IMR-90 (cell line): ENCODE measurements around the gene CD7. TPM values are rescaled to one million over a fixed set of nuclear protein-coding genes. Genes with fewer than 3 reads are reported as not detected.
A peak's percentile ranks its signal among the peaks of the same experiment; 100 is the strongest.

Source experiments
- ATAC-seq: fragments of 200-7000 bp; cut with Tn5 transposase; 2 replicates; pipeline ENCODE4 v1.9.1; 2020; ENCODE audit warnings: low read depth, mild to moderate bottlenecking, moderate library complexity
- BruUV-seq: library from RNA; stranded (reverse); fragments of 400-500 nt; replicated peaks from 2 replicates; lab custom pipeline; 2021; lab: Mats Ljungman, UMichigan
- CTCF ChIA-PET: fragments of 300-600 bp; formaldehyde crosslinking; extraction: SDS; loops from one replicate; lab custom pipeline; 2021; ENCODE audit warnings: antibody characterized with exemption; lab: Yijun Ruan, JAX
- POLR2A ChIA-PET: fragments of 300-600 bp; sonication (Branson Sonifier 250); formaldehyde crosslinking; loops from one replicate; lab custom pipeline; 2022; ENCODE audit warnings: antibody characterized with exemption; ENCODE audit not compliant: unreplicated experiment; lab: Charles Lee
- DNase-seq: peaks from one replicate; pipeline ENCODE4 v3.0.0; 2013
- H2AFZ ChIP-seq: replicated peaks from 2 replicates; pipeline ENCODE3; 2013; ENCODE audit warnings: low read length, mild to moderate bottlenecking; ENCODE audit not compliant: poor library complexity
- H2AK5ac ChIP-seq: 2 replicates; pipeline ENCODE4 v1.6.1; 2013; ENCODE audit warnings: low read depth, low read length, inconsistent platforms
- H2AK9ac ChIP-seq: replicated peaks from 2 replicates; pipeline ENCODE3; 2013; ENCODE audit warnings: mild to moderate bottlenecking, low read depth, low read length, moderate library complexity; ENCODE audit not compliant: poor library complexity
- H2BK120ac ChIP-seq: 2 replicates; pipeline ENCODE4 v1.6.1; 2013; ENCODE audit warnings: low read depth, low read length, inconsistent platforms
- H2BK15ac ChIP-seq: 3 replicates; pipeline ENCODE4 v1.6.1; 2013; ENCODE audit warnings: low read depth, low read length, inconsistent platforms
- H2BK20ac ChIP-seq: 2 replicates; pipeline ENCODE4 v1.6.1; 2013; ENCODE audit warnings: low read depth, mild to moderate bottlenecking, inconsistent platforms, low read length, moderate library complexity
- H2BK5ac ChIP-seq: 2 replicates; pipeline ENCODE4 v1.6.1; 2013; ENCODE audit warnings: mild to moderate bottlenecking, low read depth, low read length, inconsistent platforms; ENCODE audit not compliant: poor library complexity, severe bottlenecking
- H3K14ac ChIP-seq: replicated peaks from 2 replicates; pipeline ENCODE4 v1.6.1; 2013; ENCODE audit warnings: low read depth, low read length, inconsistent platforms
- H3K18ac ChIP-seq: 2 replicates; pipeline ENCODE4 v1.6.1; 2013; ENCODE audit warnings: low read depth, low read length, control low read depth
- H3K23ac ChIP-seq: 2 replicates; pipeline ENCODE4 v1.6.1; 2013; ENCODE audit warnings: low read depth, low read length, inconsistent platforms
- H3K27ac ChIP-seq: 2 replicates; pipeline ENCODE4 v1.5.1; 2013; ENCODE audit warnings: mild to moderate bottlenecking, control low read depth, low read length; ENCODE audit not compliant: insufficient read depth
- H3K27me3 ChIP-seq: 2 replicates; pipeline ENCODE4 v1.6.1; 2013; ENCODE audit warnings: low read length; ENCODE audit not compliant: control insufficient read depth, insufficient read depth
- H3K36me3 ChIP-seq: 2 replicates; pipeline ENCODE4 v1.6.1; 2013; ENCODE audit warnings: low read length, mixed read lengths; ENCODE audit not compliant: control insufficient read depth, insufficient read depth
- H3K4ac ChIP-seq: 2 replicates; pipeline ENCODE4 v1.6.1; 2013; ENCODE audit warnings: low read depth, low read length, inconsistent platforms
- H3K4me1 ChIP-seq: 2 replicates; pipeline ENCODE4 v1.6.1; 2013; ENCODE audit warnings: low read length, mixed read lengths; ENCODE audit not compliant: control insufficient read depth, insufficient read depth
- H3K4me2 ChIP-seq: 2 replicates; pipeline ENCODE4 v1.6.1; 2013; ENCODE audit warnings: low read depth, mild to moderate bottlenecking, control low read depth, low read length, moderate library complexity
- H3K4me3 ChIP-seq: 2 replicates; pipeline ENCODE4 v1.5.1; 2013; ENCODE audit warnings: low read depth, mild to moderate bottlenecking, control low read depth, low read length, moderate library complexity; ENCODE audit not compliant: insufficient read depth
- H3K56ac ChIP-seq: 2 replicates; pipeline ENCODE4 v1.6.1; 2013; ENCODE audit warnings: low read length, inconsistent platforms; ENCODE audit not compliant: insufficient read depth; ENCODE audit errors: extremely low read depth
- H3K79me1 ChIP-seq, 2 experiments: 2 replicates each; pipeline ENCODE4 v1.6.1; 2013; ENCODE audit warnings: low read length in 2 of 2, inconsistent platforms in 1 of 2, low read depth in 1 of 2
- H3K9ac ChIP-seq: 2 replicates; pipeline ENCODE4 v1.6.1; 2013; ENCODE audit warnings: low read depth, low read length, control low read depth
- H3K9me1 ChIP-seq: 2 replicates; pipeline ENCODE4 v1.6.1; 2013; ENCODE audit warnings: low read length, inconsistent platforms; ENCODE audit not compliant: insufficient read depth
- H3K9me3 ChIP-seq: 2 replicates; pipeline ENCODE4 v1.6.1; 2013; ENCODE audit warnings: low read length; ENCODE audit not compliant: control insufficient read depth, insufficient read depth
- H4K20me1 ChIP-seq: 2 replicates; pipeline ENCODE4 v1.6.1; 2013; ENCODE audit warnings: low read length, inconsistent platforms; ENCODE audit not compliant: insufficient read depth
- H4K5ac ChIP-seq: 2 replicates; pipeline ENCODE4 v1.6.1; 2013; ENCODE audit warnings: mild to moderate bottlenecking, low read depth, low read length, control low read depth
- H4K8ac ChIP-seq, 2 experiments: 2 replicates each; pipeline ENCODE4 v1.6.1; 2013; ENCODE audit warnings: low read depth in 2 of 2, low read length in 2 of 2, control low read depth in 1 of 2, inconsistent platforms in 1 of 2
- H4K91ac ChIP-seq: 2 replicates; pipeline ENCODE4 v1.6.1; 2013; ENCODE audit warnings: low read depth, low read length, inconsistent platforms; ENCODE audit not compliant: insufficient read depth
- BHLHE40 ChIP-seq: fragments of 150-350 bp; IDR thresholded peaks from 2 replicates; pipeline ENCODE4 v1.6.1; 2016; ENCODE audit warnings: mild to moderate bottlenecking, low read depth, low read length
- CEBPB ChIP-seq: IDR thresholded peaks from 2 replicates; pipeline ENCODE4 v1.6.1; 2012; ENCODE audit warnings: low read depth, low read length, improper control_type of control experiment
- CHD1 ChIP-seq: IDR thresholded peaks from 2 replicates; pipeline ENCODE4 v1.6.1; 2012; ENCODE audit warnings: low read depth, low read length, improper control_type of control experiment
- CTCF ChIP-seq: conservative IDR thresholded peaks from 2 replicates; pipeline ENCODE4 v1.5.1; 2012; ENCODE audit warnings: mild to moderate bottlenecking, low read depth, low read length, improper control_type of control experiment
- FOS ChIP-seq: fragments of 150-350 bp; IDR thresholded peaks from 2 replicates; pipeline ENCODE4 v1.6.1; 2016; ENCODE audit warnings: low read depth, low read length
- MAZ ChIP-seq: IDR thresholded peaks from 2 replicates; pipeline ENCODE4 v1.6.1; 2012; ENCODE audit warnings: low read depth, mild to moderate bottlenecking, low read length, improper control_type of control experiment, moderate library complexity, borderline replicate concordance
- POLR2A ChIP-seq: IDR thresholded peaks from 2 replicates; pipeline ENCODE4 v1.6.1; 2012; ENCODE audit warnings: mild to moderate bottlenecking, low read depth, low read length
- RCOR1 ChIP-seq: IDR thresholded peaks from 2 replicates; pipeline ENCODE4 v1.6.1; 2012; ENCODE audit warnings: mild to moderate bottlenecking, low read length, improper control_type of control experiment; ENCODE audit not compliant: insufficient replicate concordance
- USF2 ChIP-seq: fragments of 150-350 bp; IDR thresholded peaks from 2 replicates; pipeline ENCODE4 v1.6.1; 2017; ENCODE audit warnings: mild to moderate bottlenecking, antibody characterized with exemption, low read length, low read depth
- WGBS, 2 experiments: methylation state at CpG; one replicate each; pipeline versions ENCODE4 v1.1.5 to v1.1.7; 2013; ENCODE audit warnings: missing lambda C conversion rate in 2 of 2; ENCODE audit not compliant: insufficient read length in 1 of 2; ENCODE audit errors: extremely low coverage in 2 of 2; 5-methylcytosine and 5-hydroxymethylcytosine counted together
- dilution Hi-C: fragments of 300-500 bp; cut with HindIII; formaldehyde crosslinking; loops from one replicate; pipeline ENCODE4 v1.14.3; 2018; ENCODE audit warnings: low sequenced_read_pairs; ENCODE audit not compliant: unreplicated experiment
- in situ Hi-C: fragments of 300-500 bp; cut with MboI; formaldehyde crosslinking; loops from 3 replicates; pipeline ENCODE4 v1.14.3; 2019; ENCODE audit warnings: low sequenced_read_pairs, inconsistent platforms, mixed read lengths
- intact Hi-C: fragments of 100-400 bp; cut with micrococcal nuclease; formaldehyde crosslinking; loops from 2 replicates; pipeline ENCODE4 v1.10.0; 2022
- polyA plus RNA-seq, 3 experiments: library from polyadenylated mRNA; depleted of rRNA; stranded (reverse); fragments of >200 nt; gene quantifications; 2 replicates each; pipeline ENCODE4 v1.2.3, GENCODE V29; 2012; ENCODE audit warnings: low replicate concordance in 1 of 3
- total RNA-seq: library from RNA; depleted of rRNA; stranded (reverse); fragments of >200 nt; gene quantifications from 2 replicates; pipeline ENCODE4 v1.2.3, GENCODE V29; 2012

Gene CD7
- total and polyA plus RNA-seq, 2 of the 4 experiments (the other 2 are of a cell fraction) = not detected

GRCh38 chr17:82292251-82293154 lies 24.9 kb downstream of the CD7 start:
- POLR2A ChIA-PET = interaction anchor here (0.6 to 1.0 kb wide), 3 partner anchors 19 to 301 kb away, joined by 3 to 5 read pairs (median 4); partner anchors contain the start of gene CSNK1D
- Histone ChIP-seq H3K4me1 (peaks cover 28% of the 10 kb centered on the region), H3K9ac (peak overlapping the region; percentile 86), H4K91ac (peak overlapping the region; percentile 97), H3K18ac (peak overlapping the region; percentile 79; the same call in 1 of the 2 replicates), H3K79me1 (peaks cover 0 to 32% of the 10 kb centered on the region in 2 experiments; a peak in 2 of 4 replicates), H2AK9ac (peak overlapping the region; percentile 97), H4K8ac (peak overlapping the region; percentile 20 to 96; a peak in 3 of 4 replicates), H2AFZ (peak overlapping the region; percentile 97), H2BK20ac (no peak overlapping the region), H2BK15ac (no peak overlapping the region), H4K20me1 (peaks cover 10% of the 10 kb centered on the region; the same call in 1 of the 2 replicates), H3K4ac (peak overlapping the region; percentile 97), H3K27me3 (no peaks in the 10 kb centered on the region), H3K14ac (peak overlapping the region; percentile 84), H3K23ac (peak overlapping the region; percentile 66; the same call in 1 of the 2 replicates), H3K4me3 (peak overlapping the region; percentile 71), H4K5ac (peak overlapping the region; percentile 50; the same call in 1 of the 2 replicates), H3K56ac (no peak overlapping the region; the same call in 1 of the 2 replicates), H2AK5ac (peak overlapping the region; percentile 62; the same call in 1 of the 2 replicates), H3K27ac (peak overlapping the region; percentile 99), H3K9me3 (no peaks in the 10 kb centered on the region), H2BK5ac (peak overlapping the region; percentile 96), H3K4me2 (peak overlapping the region; percentile 69), H3K9me1 (peaks cover 21% of the 10 kb centered on the region), H3K36me3 (no peaks in the 10 kb centered on the region), H2BK120ac (peak overlapping the region; percentile 88)
- 1% methylated on average over 56 of the region's 86 CpGs; no CpG with 5 or more reads in 1 of the 2 experiments for WGBS, 2 experiments
- intact Hi-C loops = no loop called here
- ATAC-seq = peak; percentile 93
- BruUV-seq = no TSS peak
- in situ Hi-C loops = no loop called here
- dilution Hi-C loops = no loop called here
- TF ChIP-seq FOS = peak; percentile 57; the same call in 1 of the 2 replicates
- TF ChIP-seq MAZ = peak; percentile 69; the same call in 1 of the 2 replicates
- peak; percentile 96 for TF ChIP-seq RCOR1
- peak; percentile 96 for TF ChIP-seq POLR2A
- TF ChIP-seq BHLHE40 = 0 out of 2 replicates have a peak, but pooled peaks have one; percentile 17
- no peak for TF ChIP-seq CTCF
- TF ChIP-seq USF2 = peak; percentile 100
- TF ChIP-seq CEBPB = peak; percentile 37; the same call in 1 of the 2 replicates
- TF ChIP-seq CHD1 = no peak
- DNase-seq = peak; percentile 98
- CTCF ChIA-PET = no interaction called here
